HL-60 (cell line): ENCODE data around the gene IFIT1B.

Experiments used
- CTCF ChIP-seq: IDR thresholded peaks from one replicate; pipeline ENCODE4 v1.5.1; 2011; ENCODE audit warnings: low read length, control low read depth, inconsistent platforms; ENCODE audit not compliant: insufficient read depth
- GABPA ChIP-seq: IDR thresholded peaks from 2 replicates; pipeline ENCODE4 v1.6.1; 2012; ENCODE audit warnings: low read depth
- POLR2AphosphoS5 ChIP-seq: IDR thresholded peaks from 2 replicates; pipeline ENCODE4 v1.6.1; 2012; ENCODE audit warnings: low read depth
- REST ChIP-seq: IDR thresholded peaks from 2 replicates; pipeline ENCODE4 v1.6.1; 2012; ENCODE audit warnings: low read depth; ENCODE audit not compliant: insufficient replicate concordance
- SPI1 ChIP-seq: IDR thresholded peaks from 2 replicates; pipeline ENCODE4 v1.6.1; 2012; ENCODE audit warnings: low read depth, mild to moderate bottlenecking, borderline replicate concordance

GRCh38 chr10:89403043-89403442 is 25.2 kb downstream of the IFIT1B start:
- TF ChIP-seq CTCF, result no peak
- TF ChIP-seq POLR2AphosphoS5, result no peak
- no peak for TF ChIP-seq REST
- TF ChIP-seq GABPA, result no peak
- TF ChIP-seq SPI1, result no peak
